Esophagus squamous epithelium (tissue), 5 donors: Measurements from ENCODE around the gene NLK. TPM values are rescaled to one million over a fixed set of nuclear protein-coding genes. Genes with fewer than 3 reads are reported as not detected.
A peak's percentile ranks its signal among the peaks of the same experiment; 100 is the strongest.

Source experiments
- DNase-seq: peaks from one replicate; lab custom pipeline; 2025; lab: John Stamatoyannopoulos, UW
- H3K27ac ChIP-seq, 4 donors: fragments of 200-600 bp; sonication (generic); one replicate each; pipeline ENCODE4 v1.5.1; 2016 to 2019; ENCODE audit warnings: mild to moderate bottlenecking in 1 of 4
- H3K27me3 ChIP-seq, 4 donors: fragments of 200-600 bp; sonication (generic); 1 replicate in 3 of 4; 2 replicates in 1 of 4; pipeline versions ENCODE4 v1.5.1 to v1.6.0; 2017 to 2021; ENCODE audit warnings: antibody characterized with exemption in 1 of 4
- H3K36me3 ChIP-seq, 3 donors: fragments of 200-600 bp; sonication (generic); one replicate each; pipeline ENCODE4 v1.5.1; 2016 to 2019
- H3K4me1 ChIP-seq, 3 donors: fragments of 200-600 bp; sonication (generic); one replicate each; pipeline ENCODE4 v1.5.1; 2017 to 2019
- H3K4me3 ChIP-seq, 4 donors: fragments of 200-600 bp; sonication (generic); 1 replicate in 3 of 4; 2 replicates in 1 of 4; pipeline ENCODE4 v1.5.1; 2016 to 2019; ENCODE audit warnings: mild to moderate bottlenecking in 2 of 4, moderate library complexity in 1 of 4
- H3K9me3 ChIP-seq, 3 donors: fragments of 200-600 bp; sonication (generic); one replicate each; pipeline ENCODE4 v1.5.1; 2016 to 2019
- CTCF ChIP-seq, 6 experiments: fragments of 450-650 bp in 4 of 6; fragments of 200-600 bp in 2 of 6; sonication (generic) in 2 of 6; IDR thresholded peaks; one replicate each; pipeline ENCODE4 v1.5.1; 2016 to 2019; ENCODE audit warnings: antibody characterized with exemption in 6 of 6, mild to moderate bottlenecking in 4 of 6, moderate library complexity in 4 of 6
- POLR2A ChIP-seq, 4 donors: fragments of 450-650 bp; IDR thresholded peaks; one replicate each; pipeline ENCODE4 v1.6.1; 2017; ENCODE audit warnings: antibody characterized with exemption in 4 of 4, mild to moderate bottlenecking in 4 of 4, moderate library complexity in 3 of 4
- WGBS, 2 donors: methylation state at CpG; one replicate each; pipeline ENCODE4 v1.1.5; 2018; 5-methylcytosine and 5-hydroxymethylcytosine counted together
- intact Hi-C: fragments of 100-400 bp; cut with DNase I; formaldehyde crosslinking; loops from one replicate; pipeline ENCODE4 v1.15.0; 2022
- total RNA-seq, 4 donors: library from RNA; depleted of rRNA; stranded (reverse); fragments of >200 nt; gene quantifications; one replicate each; pipeline ENCODE4 v1.1.0, GENCODE V29; 2016
- donor health status: DM: yes; HTN: yes; CAD: no.

The NLK gene
- total RNA-seq: 10 to 100 TPM in 2 of 4 donors, 1 to 10 TPM in 2; 7.5 to 14.0 (median 11.4) TPM

- no peaks in the 10 kb centered on the region for H3K9me3 ChIP-seq
Measured at GRCh38 chr17:28042657-28042720, at the start of gene NLK. Gene NLK, plus strand, starts transcription at chr17:28042677. Its CDS starts 197 bp downstream, at chr17:28042874.

DNA sequence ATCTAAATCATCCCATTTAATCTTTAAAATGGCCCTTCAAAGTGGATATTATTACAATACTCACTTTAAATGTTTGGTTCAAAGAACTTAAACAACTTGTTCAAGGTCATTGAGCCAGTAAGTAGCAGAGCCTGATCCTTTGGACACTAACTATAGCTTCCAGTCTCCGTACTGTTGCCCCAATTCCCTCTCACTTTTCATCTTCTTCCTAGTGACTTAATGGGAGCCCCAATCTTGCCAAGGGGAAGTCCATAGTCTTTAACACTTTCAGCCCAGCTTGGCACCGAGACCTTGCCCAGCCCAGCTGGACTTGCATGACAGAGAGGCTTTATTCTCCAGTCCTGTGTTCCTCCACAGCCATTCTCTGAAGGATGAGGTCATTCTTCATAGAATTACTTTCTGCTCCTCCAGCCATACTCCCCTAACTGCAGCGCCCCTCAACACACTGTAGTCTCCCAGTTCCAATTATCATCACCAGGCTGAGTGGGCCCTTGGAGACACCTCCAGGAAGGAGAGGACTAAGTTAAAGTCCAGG is 49.2 kb upstream of the NLK start:
- WGBS, 2 donors: 78 to 81% methylated on average over 3 of the region's 3 CpGs
- Histone ChIP-seq H3K27ac (no peak overlapping the region), H3K4me1 (no peaks in the 10 kb centered on the region), H3K4me3 (no peak overlapping the region), H3K27me3 (peaks cover 0 to 30% (median 0%) of the 10 kb centered on the region in 4 donors), H3K9me3 (no peaks in the 10 kb centered on the region), H3K36me3 (no peaks in the 10 kb centered on the region)
- intact Hi-C loops: no loop called here
- DNase-seq: no peak
- TF ChIP-seq POLR2A (IDR thresholded peaks at IDR 0.05) (no peak), CTCF (IDR thresholded peaks at IDR 0.05) (no peak)

More at GRCh38 chr17:28042657-28042720, at the start of gene NLK:
- peak within 1 kb of the TSS; percentile 96 to 98 (median 98) for H3K4me3 ChIP-seq
- H3K27me3 ChIP-seq: no peaks in the 10 kb centered on the region
- TF ChIP-seq POLR2A (IDR thresholded peaks at IDR 0.05): no peak
- no peak for TF ChIP-seq CTCF (IDR thresholded peaks at IDR 0.05)
- intact Hi-C loops: no loop called here
- no peak for DNase-seq
- WGBS, 2 donors: 100% methylated on average over 1 of the region's 1 CpG
- peaks cover 5 to 44% (median 10%) of the 10 kb centered on the region in 3 donors for H3K4me1 ChIP-seq
- no peaks in the 10 kb centered on the region for H3K36me3 ChIP-seq
- H3K27ac ChIP-seq: peak within 1 kb of the TSS; percentile 89 to 95 (median 93)

- Histone ChIP-seq H3K4me1 (no peaks in the 10 kb centered on the region), H3K4me3 (no peak overlapping the region), H3K36me3 (no peaks in the 10 kb centered on the region), H3K27ac (no peak overlapping the region), H3K9me3 (no peaks in the 10 kb centered on the region), H3K27me3 (peaks cover 0 to 30% (median 0%) of the 10 kb centered on the region in 4 donors)
- no peak for DNase-seq
- TF ChIP-seq POLR2A (IDR thresholded peaks at IDR 0.05) (no peak), CTCF (IDR thresholded peaks at IDR 0.05) (no peak)
- intact Hi-C loops: no loop called here
- WGBS, 2 donors: 63 to 68% methylated on average over 7 of the region's 7 CpGs
Measured at GRCh38 chr17:27993723-27994310, 48.7 kb upstream of the NLK start.

GRCh38 chr17:27994586-27994985 is 47.9 kb upstream of the NLK start:
- intact Hi-C loops: no loop called here
- no peak for DNase-seq
- Histone ChIP-seq H3K9me3 (no peaks in the 10 kb centered on the region), H3K4me1 (no peaks in the 10 kb centered on the region), H3K4me3 (no peak overlapping the region), H3K36me3 (no peaks in the 10 kb centered on the region), H3K27ac (no peak overlapping the region), H3K27me3 (peaks cover 0 to 36% (median 0%) of the 10 kb centered on the region in 4 donors)
- TF ChIP-seq POLR2A (IDR thresholded peaks at IDR 0.05) (no peak), CTCF (IDR thresholded peaks at IDR 0.05) (no peak)
- WGBS, 2 donors: 13 to 26% methylated on average over 1 of the region's 1 CpG

DNA sequence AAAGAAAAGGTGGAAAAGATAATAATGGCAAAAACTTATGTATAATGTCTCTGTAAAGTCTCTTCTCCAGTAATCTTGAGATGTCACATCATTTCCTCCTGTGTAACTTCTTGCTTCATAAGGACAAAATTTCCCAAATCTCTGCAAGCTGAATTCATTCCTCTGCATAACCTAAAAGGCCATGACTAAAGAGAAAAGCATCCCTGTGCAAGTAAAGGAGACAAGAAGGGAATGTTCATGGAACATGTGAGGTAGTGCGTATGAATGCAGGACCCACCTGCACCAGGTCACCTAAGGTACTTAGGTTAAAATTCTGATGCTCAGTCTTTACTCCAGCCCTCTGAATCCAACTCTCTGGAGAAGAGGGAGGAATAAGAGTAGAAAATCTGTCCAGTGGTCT is 46.9 kb upstream of the NLK start:
- TF ChIP-seq POLR2A (IDR thresholded peaks at IDR 0.05) (no peak), CTCF (IDR thresholded peaks at IDR 0.05) (no peak)
- no peak overlapping the region for H3K27ac ChIP-seq
- H3K4me1 ChIP-seq: no peaks in the 10 kb centered on the region
- WGBS, 2 donors: 39 to 47% methylated on average over 1 of the region's 1 CpG
- intact Hi-C loops: no loop called here
- no peak for DNase-seq
- H3K27me3 ChIP-seq: peaks cover 0 to 39% (median 0%) of the 10 kb centered on the region in 4 donors
- no peak overlapping the region for H3K4me3 ChIP-seq
- no peaks in the 10 kb centered on the region for H3K9me3 ChIP-seq
- H3K36me3 ChIP-seq: no peaks in the 10 kb centered on the region
